Liver (tissue), 3 donors: Measurements from ENCODE around the gene CAMKMT.

Source experiments
- CTCF ChIP-seq: fragments of 150-350 bp; IDR thresholded peaks from 2 replicates; pipeline ENCODE4 v1.5.1; 2017; ENCODE audit warnings: improper control_type of control experiment, low read depth, low read length; ENCODE audit not compliant: missing input control
- GABPA ChIP-seq, 2 donors: IDR thresholded peaks in 1 of 2; conservative IDR thresholded peaks in 1 of 2; 2 replicates each; pipeline ENCODE4 v1.6.1; 2016; ENCODE audit warnings: antibody characterized with exemption in 2 of 2, mild to moderate bottlenecking in 1 of 2, moderate library complexity in 1 of 2
- HNF4A ChIP-seq, 2 donors: conservative IDR thresholded peaks; 2 replicates each; pipeline ENCODE4 v1.6.1; 2016; ENCODE audit warnings: antibody characterized with exemption in 2 of 2, mild to moderate bottlenecking in 2 of 2
- JUND ChIP-seq, 2 donors: IDR thresholded peaks; 2 replicates each; pipeline ENCODE4 v1.6.1; 2016; ENCODE audit warnings: antibody characterized with exemption in 2 of 2
- MAX ChIP-seq: IDR thresholded peaks from 2 replicates; pipeline ENCODE4 v1.6.1; 2016; ENCODE audit warnings: antibody characterized with exemption
- NR2F2 ChIP-seq: IDR thresholded peaks from 2 replicates; pipeline ENCODE4 v1.6.1; 2016; ENCODE audit warnings: antibody characterized with exemption
- RAD21 ChIP-seq, 2 donors: IDR thresholded peaks; 2 replicates each; pipeline ENCODE4 v1.6.1; 2016; ENCODE audit warnings: antibody characterized with exemption in 2 of 2, mild to moderate bottlenecking in 2 of 2
- REST ChIP-seq: IDR thresholded peaks from 2 replicates; pipeline ENCODE4 v1.6.1; 2016; ENCODE audit warnings: antibody characterized with exemption, mild to moderate bottlenecking
- SP1 ChIP-seq: IDR thresholded peaks from 2 replicates; pipeline ENCODE4 v1.6.1; 2018; ENCODE audit warnings: antibody characterized with exemption, mild to moderate bottlenecking
- TAF1 ChIP-seq: conservative IDR thresholded peaks from 2 replicates; pipeline ENCODE4 v1.6.1; 2016; ENCODE audit warnings: antibody characterized with exemption, mild to moderate bottlenecking
- YY1 ChIP-seq: IDR thresholded peaks from 2 replicates; pipeline ENCODE4 v1.6.1; 2016; ENCODE audit warnings: antibody characterized with exemption, mild to moderate bottlenecking
- TF ChIP-seq, protein P1 (sequence below): IDR thresholded peaks from 2 replicates; pipeline ENCODE4 v1.6.1; 2016; ENCODE audit warnings: antibody characterized with exemption
- TF ChIP-seq, protein P2 (sequence below): IDR thresholded peaks from 2 replicates; pipeline ENCODE4 v1.6.1; 2016; ENCODE audit warnings: antibody characterized with exemption
- donor health status: healthy.
- donor health status: healthy.

DNA sequence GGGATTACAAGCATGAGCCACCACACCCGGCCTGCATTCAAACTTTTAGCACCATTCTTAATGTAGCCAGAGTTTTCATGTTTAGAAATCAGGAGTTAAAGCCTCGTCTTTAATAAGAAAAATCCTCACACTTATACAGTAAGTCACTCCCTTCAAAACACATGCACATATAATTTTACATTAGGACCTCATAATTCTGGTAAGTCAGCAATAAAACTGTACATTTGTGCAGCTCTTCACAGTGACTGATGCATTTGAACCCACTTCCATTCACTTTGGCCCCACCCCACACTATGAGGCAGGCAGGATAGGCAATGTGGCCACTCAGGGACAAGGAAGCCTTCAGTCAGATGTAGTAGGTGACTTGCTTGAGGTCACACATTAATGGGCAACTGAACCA is 438.0 kb downstream of the CAMKMT start:
- no peak for TF ChIP-seq CTCF
- TF ChIP-seq TAF1 = no peak
- no peak for TF ChIP-seq REST
- no peak for TF ChIP-seq MAX
- no peak for TF ChIP-seq RAD21 (IDR thresholded peaks at IDR 0.05)
- no peak for TF ChIP-seq YY1
- no peak for TF ChIP-seq SP1
- TF ChIP-seq HNF4A (conservative IDR thresholded peaks at IDR 0.05) = no peak
- TF ChIP-seq JUND (IDR thresholded peaks at IDR 0.05) = no peak
- TF ChIP-seq, protein P1, sequence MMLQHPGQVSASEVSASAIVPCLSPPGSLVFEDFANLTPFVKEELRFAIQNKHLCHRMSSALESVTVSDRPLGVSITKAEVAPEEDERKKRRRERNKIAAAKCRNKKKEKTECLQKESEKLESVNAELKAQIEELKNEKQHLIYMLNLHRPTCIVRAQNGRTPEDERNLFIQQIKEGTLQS = no peak
- no peak for TF ChIP-seq GABPA (IDR thresholded peaks at IDR 0.05 in 1 of 2, conservative IDR thresholded peaks at IDR 0.05 in 1 of 2)
- TF ChIP-seq, protein P2, sequence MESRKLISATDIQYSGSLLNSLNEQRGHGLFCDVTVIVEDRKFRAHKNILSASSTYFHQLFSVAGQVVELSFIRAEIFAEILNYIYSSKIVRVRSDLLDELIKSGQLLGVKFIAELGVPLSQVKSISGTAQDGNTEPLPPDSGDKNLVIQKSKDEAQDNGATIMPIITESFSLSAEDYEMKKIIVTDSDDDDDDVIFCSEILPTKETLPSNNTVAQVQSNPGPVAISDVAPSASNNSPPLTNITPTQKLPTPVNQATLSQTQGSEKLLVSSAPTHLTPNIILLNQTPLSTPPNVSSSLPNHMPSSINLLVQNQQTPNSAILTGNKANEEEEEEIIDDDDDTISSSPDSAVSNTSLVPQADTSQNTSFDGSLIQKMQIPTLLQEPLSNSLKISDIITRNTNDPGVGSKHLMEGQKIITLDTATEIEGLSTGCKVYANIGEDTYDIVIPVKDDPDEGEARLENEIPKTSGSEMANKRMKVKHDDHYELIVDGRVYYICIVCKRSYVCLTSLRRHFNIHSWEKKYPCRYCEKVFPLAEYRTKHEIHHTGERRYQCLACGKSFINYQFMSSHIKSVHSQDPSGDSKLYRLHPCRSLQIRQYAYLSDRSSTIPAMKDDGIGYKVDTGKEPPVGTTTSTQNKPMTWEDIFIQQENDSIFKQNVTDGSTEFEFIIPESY = no peak
- no peak for TF ChIP-seq NR2F2
